Measurements from ENCODE around the gene DIS3L2. TPM values are rescaled to one million over a fixed set of nuclear protein-coding genes. Genes with fewer than 3 reads are reported as not detected.

DIS3L2 gene
- total and polyA plus RNA-seq, 2 of the 8 experiments (the other 6 are each of a cell fraction or from before 2014, with no cell fraction given) = 11.5 to 21.6 TPM

DNA sequence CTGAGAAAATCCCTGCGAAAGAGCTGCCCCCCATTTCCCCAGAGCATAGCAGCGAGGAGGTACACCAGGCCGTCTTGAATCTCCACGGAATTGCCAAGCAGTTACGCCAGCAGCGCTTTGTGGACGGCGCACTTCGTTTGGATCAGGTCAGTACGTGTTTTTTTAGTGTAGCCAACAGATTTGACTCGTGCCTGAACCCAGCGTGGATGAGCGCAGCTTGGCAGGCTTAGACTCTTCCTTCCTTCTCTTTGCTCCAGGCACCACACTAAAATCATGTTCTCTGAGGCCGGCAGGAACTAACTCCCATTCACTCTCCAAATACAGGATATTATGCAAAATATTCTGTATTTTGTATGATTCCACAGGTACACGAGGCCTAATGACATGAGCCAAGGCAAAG is 301.8 kb downstream of the DIS3L2 start:
- H3K79me2 ChIP-seq (ENCODE audit: control insufficient read depth in 1 of 2, insufficient read depth in 2 of 2, low read length in 2 of 2) = no peaks in the 10 kb centered on the region
- WGBS, 2 experiments (ENCODE audit: extremely low coverage in 1 of 2, insufficient coverage in 1 of 2, insufficient read length in 1 of 2, insufficient replicate concordance in 2 of 2, low coverage in 1 of 2, low lambda C conversion rate in 2 of 2, missing lambda C conversion rate in 1 of 2) = 94% methylated on average over 15 of the region's 15 CpGs; no CpG with 5 or more reads in 1 of the 2 experiments

More for the DNA sequence above, 301.8 kb downstream of the DIS3L2 start:
- Histone ChIP-seq H2BK5ac (ENCODE audit: low read depth, low read length) (no peak overlapping the region), H3K23ac (ENCODE audit: insufficient read length) (no peak overlapping the region), H3K9ac (replicated peaks in 1 of 4; ENCODE audit: extremely low read depth in 1 of 4, low read depth in 3 of 4, low read length in 3 of 4) (no peak overlapping the region), H3K4ac (replicated peaks; ENCODE audit: insufficient read length, low read depth, low read length) (no peak overlapping the region), H3K27me3 (replicated peaks in 1 of 4; ENCODE audit: control insufficient read depth in 3 of 4, extremely low read depth in 1 of 4, insufficient read depth in 3 of 4, low read length in 3 of 4) (no peaks in the 10 kb centered on the region), H3K18ac (ENCODE audit: extremely low read depth, low read length) (no peak overlapping the region), H3K27ac (ENCODE audit: low read depth, low read length) (no peak overlapping the region), H4K5ac (ENCODE audit: insufficient read length, low read depth, low read length) (no peak overlapping the region), H3K79me1 (ENCODE audit: low read depth, low read length) (no peaks in the 10 kb centered on the region; the same call in 1 of the 2 replicates), H4K8ac (ENCODE audit: extremely low read depth, insufficient read depth, low read length) (no peak overlapping the region), H4K20me1 (replicated peaks in 1 of 2; ENCODE audit: control insufficient read depth in 1 of 2, insufficient read depth in 2 of 2, low read length in 2 of 2) (peaks cover 0 to 6% of the 10 kb centered on the region in 2 experiments), H2BK120ac (replicated peaks; ENCODE audit: low read depth, low read length) (no peak overlapping the region), H3K56ac (replicated peaks; ENCODE audit: insufficient read length, low read depth, low read length) (no peak overlapping the region), H2BK12ac (ENCODE audit: low read depth, low read length) (no peak overlapping the region), H3K9me3 (ENCODE audit: insufficient read depth in 2 of 2, low read depth in 1 of 2, low read length in 1 of 2) (no peaks in the 10 kb centered on the region), H3K23me2 (ENCODE audit: low read depth, low read length) (no peaks in the 10 kb centered on the region), H4K91ac (replicated peaks; ENCODE audit: insufficient read length, low read length) (no peak overlapping the region), H2BK20ac (ENCODE audit: low read length) (no peak overlapping the region), H2AFZ (ENCODE audit: low read length) (no peak overlapping the region), H3K14ac (ENCODE audit: insufficient read length) (no peak overlapping the region), H2BK15ac (ENCODE audit: low read length) (no peak overlapping the region), H3K4me2 (ENCODE audit: insufficient read depth in 1 of 2, low read depth in 2 of 2, low read length in 2 of 2) (no peak overlapping the region), H3K4me3 (ENCODE audit: extremely low read depth in 1 of 4, insufficient read depth in 2 of 4, low read depth in 3 of 4, low read length in 4 of 4) (no peak overlapping the region), H3K36me3 (ENCODE audit: control insufficient read depth in 2 of 4, insufficient read depth in 4 of 4, low read length in 3 of 4) (no peaks in the 10 kb centered on the region; a peak in 1 of 8 replicates), H2AK5ac (ENCODE audit: low read depth, low read length) (no peak overlapping the region), H3K4me1 (replicated peaks in 1 of 4; ENCODE audit: control insufficient read depth in 3 of 4, insufficient read depth in 4 of 4, low read length in 3 of 4) (no peaks in the 10 kb centered on the region)
- ChIA-PET POLR2A (ENCODE audit: partially characterized antibody) (no interaction called here), CTCF (ENCODE audit: partially characterized antibody) (interaction anchor here (0.6 to 1.6 kb wide), 6 partner anchors 18 to 362 kb away, joined by 3 to 7 read pairs (median 3); no protein-coding TSS in a partner anchor)
- FAIRE-seq (no peak), DNase-seq (ENCODE audit: low read depth in 1 of 2, low spot score in 2 of 2) (no peak)
- TF ChIP-seq KDM1A (IDR thresholded peaks at IDR 0.05; ENCODE audit: borderline replicate concordance, low read length) (no peak), PHF8 (conservative IDR thresholded peaks at IDR 0.05; ENCODE audit: low read depth, low read length) (no peak), GTF2F1 (IDR thresholded peaks at IDR 0.05; ENCODE audit: borderline replicate concordance, low read depth, low read length) (no peak), SAP30 (IDR thresholded peaks at IDR 0.05; ENCODE audit: insufficient read depth, insufficient replicate concordance, low read length) (no peak), HDAC2 (IDR thresholded peaks at IDR 0.05; ENCODE audit: borderline replicate concordance in 1 of 2, low read depth in 2 of 2, low read length in 2 of 2) (no peak), CTBP2 (IDR thresholded peaks at IDR 0.05; ENCODE audit: borderline replicate concordance, insufficient read depth, insufficient read length, low read length) (no peak), YY1 (IDR thresholded peaks at IDR 0.05; ENCODE audit: low read depth, low read length) (no peak), ASH2L (IDR thresholded peaks at IDR 0.05; ENCODE audit: low read length) (no peak), KDM4A (IDR thresholded peaks at IDR 0.05; ENCODE audit: low read depth, low read length, severe bottlenecking) (no peak), TBP (IDR thresholded peaks at IDR 0.05; ENCODE audit: low read depth, low read length) (no peak)
- TF ChIP-seq, protein P1, sequence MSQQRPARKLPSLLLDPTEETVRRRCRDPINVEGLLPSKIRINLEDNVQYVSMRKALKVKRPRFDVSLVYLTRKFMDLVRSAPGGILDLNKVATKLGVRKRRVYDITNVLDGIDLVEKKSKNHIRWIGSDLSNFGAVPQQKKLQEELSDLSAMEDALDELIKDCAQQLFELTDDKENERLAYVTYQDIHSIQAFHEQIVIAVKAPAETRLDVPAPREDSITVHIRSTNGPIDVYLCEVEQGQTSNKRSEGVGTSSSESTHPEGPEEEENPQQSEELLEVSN (IDR thresholded peaks at IDR 0.05) = no peak
- TF ChIP-seq, protein P2, sequence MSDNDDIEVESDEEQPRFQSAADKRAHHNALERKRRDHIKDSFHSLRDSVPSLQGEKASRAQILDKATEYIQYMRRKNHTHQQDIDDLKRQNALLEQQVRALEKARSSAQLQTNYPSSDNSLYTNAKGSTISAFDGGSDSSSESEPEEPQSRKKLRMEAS (IDR thresholded peaks at IDR 0.05) = no peak

Measured in H1 (cell line).